Measurements from ENCODE around the gene MED12L. TPM values are rescaled to one million over a fixed set of nuclear protein-coding genes. Genes with fewer than 3 reads are reported as not detected.

The MED12L gene
- total RNA-seq, 4 donors from 2014 or later = 0.08 to 1.5 (median 0.19) TPM

- Histone ChIP-seq H3K27me3 (no peaks in the 10 kb centered on the region), H3K4me3 (peak overlapping the region in 1 of 4 donors; percentile 21), H3K9me3 (no peaks in the 10 kb centered on the region), H3K36me3 (no peaks in the 10 kb centered on the region), H3K4me1 (no peaks in the 10 kb centered on the region), H3K27ac (no peak overlapping the region)
- 82 to 94% methylated on average over 7 of the region's 7 CpGs for WGBS, 2 donors
- no peak for DNase-seq
- TF ChIP-seq CTCF (IDR thresholded peaks at IDR 0.05) (no peak), POLR2A (IDR thresholded peaks at IDR 0.05) (no peak)
- intact Hi-C loops (cut with DNase I) = no loop called here
Observed at GRCh38 chr3:151201051-151201730, 115.7 kb downstream of the MED12L start.

DNA sequence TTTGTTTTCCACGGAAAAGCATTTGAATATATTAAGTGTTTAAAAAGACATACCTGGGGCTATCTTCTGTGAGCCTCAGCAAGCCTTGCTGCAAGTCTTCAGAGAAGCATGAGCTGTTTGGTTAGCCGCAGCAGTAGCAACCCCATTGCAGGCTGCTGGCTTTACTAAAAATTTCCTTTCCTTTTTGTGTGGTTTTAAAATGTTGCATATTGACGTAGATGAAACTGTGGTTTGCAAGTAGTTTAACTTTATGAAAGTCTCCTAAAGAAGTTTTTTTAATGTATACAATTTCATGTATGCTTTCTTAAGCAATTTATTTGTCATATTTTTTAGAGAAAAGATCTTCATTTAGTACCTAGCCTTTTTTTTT is 117.6 kb downstream of the MED12L start, which contains the start of gene GPR171:
TSS of gene GPR171 (minus strand) at position 166 of the 370 bp plus-strand sequence. CDS start 3,830 bp downstream, outside the sequence.
- peak within 1 kb of the TSS in 3 of 4 donors; percentile 0 to 25 (median 21) for H3K4me3 ChIP-seq
- no peak for DNase-seq
- H3K27me3 ChIP-seq = no peaks in the 10 kb centered on the region

GRCh38 chr3:151204530-151205402 is 119.3 kb downstream of the MED12L start:
- intact Hi-C loops (cut with DNase I) = no loop called here
- no peak for DNase-seq
- TF ChIP-seq CTCF (IDR thresholded peaks at IDR 0.05) (no peak), POLR2A (IDR thresholded peaks at IDR 0.05) (no peak)
- Histone ChIP-seq H3K27me3 (no peaks in the 10 kb centered on the region), H3K4me3 (no peak overlapping the region), H3K27ac (peak overlapping the region in 1 of 4 donors; percentile 14), H3K4me1 (no peaks in the 10 kb centered on the region), H3K36me3 (no peaks in the 10 kb centered on the region), H3K9me3 (no peaks in the 10 kb centered on the region)
- 69 to 75% methylated on average over 3 of the region's 3 CpGs for WGBS, 2 donors

More for the DNA sequence above, 117.6 kb downstream of the MED12L start, which contains the start of gene GPR171:
- Histone ChIP-seq H3K4me1 (no peaks in the 10 kb centered on the region), H3K36me3 (no peaks in the 10 kb centered on the region), H3K9me3 (no peaks in the 10 kb centered on the region), H3K27ac (peak within 1 kb of the TSS in 2 of 4 donors; percentile 7)
- TF ChIP-seq POLR2A (IDR thresholded peaks at IDR 0.05) (peak in 2 of 4 donors; percentile 15 to 53), CTCF (IDR thresholded peaks at IDR 0.05) (no peak)
- 67 to 79% methylated on average over 3 of the region's 3 CpGs for WGBS, 2 donors
- intact Hi-C loops (cut with DNase I) = no loop called here

GRCh38 chr3:151205482-151205881 is 120.0 kb downstream of the MED12L start:
- Histone ChIP-seq H3K27ac (peak overlapping the region in 1 of 4 donors; percentile 14), H3K4me3 (no peak overlapping the region), H3K27me3 (no peaks in the 10 kb centered on the region), H3K4me1 (no peaks in the 10 kb centered on the region), H3K9me3 (no peaks in the 10 kb centered on the region), H3K36me3 (no peaks in the 10 kb centered on the region)
- DNase-seq = no peak
- TF ChIP-seq CTCF (IDR thresholded peaks at IDR 0.05) = no peak
- TF ChIP-seq POLR2A (IDR thresholded peaks at IDR 0.05) = no peak
- intact Hi-C loops (cut with DNase I) = no loop called here
- 80 to 86% methylated on average over 6 of the region's 6 CpGs for WGBS, 2 donors

DNA sequence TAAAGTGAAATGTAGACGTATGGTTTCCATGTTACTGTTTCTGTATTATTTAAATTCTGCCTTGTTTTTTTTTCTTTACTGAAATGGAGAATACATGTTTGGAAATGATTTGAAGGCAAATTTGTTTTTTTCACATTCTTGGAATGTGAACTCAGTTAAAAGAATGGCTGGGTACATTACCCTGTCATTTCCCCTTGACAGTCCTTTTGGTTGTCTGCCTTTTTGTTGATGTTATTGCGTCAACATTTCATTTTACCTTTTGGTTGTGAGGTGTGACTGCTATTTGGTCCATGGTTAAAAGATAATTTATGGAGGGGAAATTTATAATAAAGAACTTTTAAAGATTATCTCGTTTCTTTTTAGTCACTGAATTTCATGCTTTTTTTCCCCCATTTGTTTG is 120.7 kb downstream of the MED12L start:
- H3K36me3 ChIP-seq = no peaks in the 10 kb centered on the region
- TF ChIP-seq POLR2A (IDR thresholded peaks at IDR 0.05) (no peak), CTCF (IDR thresholded peaks at IDR 0.05) (no peak)
- H3K4me3 ChIP-seq = no peak overlapping the region
- intact Hi-C loops (cut with DNase I) = no loop called here
- no peaks in the 10 kb centered on the region for H3K27me3 ChIP-seq
- no peaks in the 10 kb centered on the region for H3K4me1 ChIP-seq
- 73 to 81% methylated on average over 3 of the region's 3 CpGs for WGBS, 2 donors
- H3K27ac ChIP-seq = no peak overlapping the region
- no peaks in the 10 kb centered on the region for H3K9me3 ChIP-seq
- DNase-seq = no peak

All from esophagus squamous epithelium (tissue), 5 donors.